Anterior cingulate cortex (tissue), 58 donors: ENCODE results near the gene DNMT1.

Source experiments
- DNase-seq, 58 donors: peaks; one replicate each; lab custom pipeline; 2025; lab: John Stamatoyannopoulos, UW

The DNMT1 gene

DNA sequence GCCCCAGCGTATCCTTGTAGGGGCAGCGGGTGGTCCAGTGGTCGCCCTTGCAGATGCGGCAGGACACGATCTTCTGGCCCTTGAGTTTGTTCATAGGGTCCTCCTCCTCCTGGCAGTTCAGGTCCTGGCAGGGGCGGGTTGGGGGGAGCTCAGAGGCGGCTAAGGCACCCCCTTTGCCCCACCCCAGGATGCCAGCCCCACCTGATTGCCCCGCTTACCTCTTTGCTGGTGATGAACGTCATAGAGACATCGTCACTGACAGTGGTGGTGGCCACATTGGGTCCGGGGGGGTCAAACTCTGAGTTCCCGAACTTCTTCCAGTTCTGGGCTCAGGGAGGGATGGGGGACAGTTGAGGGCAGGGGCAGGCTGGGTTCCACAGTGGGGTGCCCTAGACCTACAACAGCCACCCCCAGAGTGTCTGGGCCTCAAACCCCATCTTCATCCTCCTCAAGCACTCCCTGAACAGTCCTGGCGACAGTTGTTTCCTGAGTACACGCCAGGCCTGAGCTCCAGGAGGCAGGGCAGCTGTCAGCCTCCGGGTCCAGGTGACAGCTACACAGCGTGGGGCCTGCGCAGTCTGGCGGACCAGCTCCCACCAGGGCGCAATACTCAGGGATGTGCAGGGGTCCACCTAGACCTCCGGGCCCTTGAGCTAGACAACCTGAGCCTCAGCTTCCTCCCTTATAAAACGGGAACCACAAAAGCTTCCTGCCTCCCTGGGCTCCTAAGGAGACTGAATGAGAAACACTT lies 77.7 kb downstream of the DNMT1 start:
- no peak for DNase-seq

DNA sequence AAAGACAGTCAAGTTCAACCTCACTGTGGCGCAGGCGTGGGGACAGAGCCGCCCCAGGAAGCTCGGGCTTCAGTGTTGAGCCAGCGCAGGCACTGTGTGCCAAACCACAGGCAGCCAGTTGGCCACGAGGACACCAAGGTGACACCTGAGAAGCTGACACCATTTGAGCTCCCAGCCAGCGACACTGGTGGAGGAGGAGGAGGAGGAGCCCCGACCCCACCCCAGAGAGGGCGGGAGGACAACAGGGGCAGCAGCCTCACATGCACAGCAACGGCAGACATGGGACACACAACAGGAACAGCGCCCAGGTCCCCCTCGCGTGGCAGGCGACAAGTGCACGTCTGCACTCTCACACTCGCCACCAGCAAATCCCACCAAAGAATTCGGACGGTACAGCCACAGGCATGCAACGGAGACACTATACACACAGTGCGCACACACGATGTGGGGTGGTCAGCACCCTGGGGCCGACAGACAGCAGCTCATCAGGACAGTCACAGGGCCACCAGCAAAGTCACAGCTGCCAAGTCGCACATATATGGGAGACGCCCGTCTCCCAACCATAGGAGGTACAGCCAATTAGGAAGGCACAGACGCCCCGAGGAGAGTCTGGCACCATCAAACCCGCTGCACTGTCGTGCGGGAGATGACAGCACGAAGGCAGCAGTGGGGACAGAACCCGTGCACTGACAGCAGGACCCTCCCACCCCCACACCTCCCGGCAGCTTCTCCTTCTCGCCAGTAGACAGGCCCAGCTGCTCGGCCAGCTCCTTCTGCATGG lies 78.5 kb downstream of the DNMT1 start:
- no peak for DNase-seq

DNA sequence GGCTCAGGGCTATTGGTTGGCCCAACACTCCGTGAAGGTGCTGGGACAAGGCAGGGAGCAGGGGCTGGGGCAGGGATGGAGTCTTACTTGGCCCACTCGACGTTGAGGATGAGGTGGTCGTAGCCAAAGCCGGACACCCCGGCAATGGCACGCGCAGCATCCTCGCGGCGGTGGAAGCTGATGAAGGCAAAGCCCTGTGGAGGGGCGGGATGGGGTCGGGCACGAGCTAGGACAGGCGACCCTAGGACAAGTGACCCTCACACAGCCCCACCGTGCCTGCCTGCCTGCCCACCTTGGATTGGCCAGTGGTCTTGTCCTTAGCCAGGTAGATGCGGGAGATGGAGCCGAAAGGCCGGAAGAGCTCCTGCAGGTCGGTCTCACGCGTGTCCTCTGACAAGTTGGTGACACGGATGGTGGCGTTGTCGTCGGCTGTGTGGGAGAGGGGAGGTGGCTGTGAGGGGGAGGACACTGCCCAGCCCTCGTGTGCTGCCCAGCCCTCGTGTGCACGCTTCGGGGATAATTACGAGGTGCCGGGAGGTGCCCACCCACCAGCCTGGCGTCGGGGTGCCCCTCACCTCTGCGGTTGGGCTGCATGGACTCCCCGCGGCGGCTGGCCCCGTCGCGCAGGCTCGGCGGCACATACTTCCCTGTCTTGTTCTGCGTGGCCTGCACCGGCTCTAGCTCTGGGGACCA lies 79.2 kb downstream of the DNMT1 start:
- DNase-seq = no peak

DNA sequence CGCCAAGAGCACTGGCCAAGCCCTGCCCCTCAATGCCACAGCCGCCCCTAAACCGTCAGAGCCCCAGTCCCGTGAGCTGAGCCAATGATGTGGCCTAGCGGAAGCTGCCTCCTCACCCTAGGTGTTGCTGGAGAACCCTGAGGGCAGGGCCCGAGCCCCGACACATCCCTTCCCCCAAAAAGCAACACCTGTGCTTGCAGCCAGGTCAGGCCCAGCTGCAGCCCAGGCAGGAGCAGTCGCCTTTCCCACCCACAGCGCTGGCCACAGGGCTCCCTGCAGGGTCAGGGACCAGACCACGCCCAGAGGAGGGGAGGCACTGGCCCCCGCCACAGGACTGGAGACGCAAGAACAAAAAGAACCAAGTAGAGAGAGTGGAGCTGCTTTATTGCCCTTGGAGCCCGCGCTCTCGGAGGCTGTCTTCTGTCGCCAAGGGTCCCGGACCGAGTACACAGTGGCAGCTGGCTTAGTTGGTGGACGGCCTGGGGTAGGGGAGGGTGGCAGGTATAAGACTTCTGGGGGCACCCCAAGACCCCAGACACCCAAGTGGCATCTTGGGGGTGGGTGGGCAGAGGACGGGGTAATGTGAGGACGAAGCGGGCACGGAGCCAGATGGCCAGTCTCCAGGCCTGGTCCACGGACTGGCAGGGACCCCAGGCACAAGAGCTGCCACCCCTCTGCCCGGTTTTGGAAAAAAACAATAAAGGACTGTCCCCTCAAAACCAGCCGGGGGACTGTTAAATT lies 79.9 kb downstream of the DNMT1 start:
- peak in 1 of 58 donors; percentile 17 for DNase-seq

DNA sequence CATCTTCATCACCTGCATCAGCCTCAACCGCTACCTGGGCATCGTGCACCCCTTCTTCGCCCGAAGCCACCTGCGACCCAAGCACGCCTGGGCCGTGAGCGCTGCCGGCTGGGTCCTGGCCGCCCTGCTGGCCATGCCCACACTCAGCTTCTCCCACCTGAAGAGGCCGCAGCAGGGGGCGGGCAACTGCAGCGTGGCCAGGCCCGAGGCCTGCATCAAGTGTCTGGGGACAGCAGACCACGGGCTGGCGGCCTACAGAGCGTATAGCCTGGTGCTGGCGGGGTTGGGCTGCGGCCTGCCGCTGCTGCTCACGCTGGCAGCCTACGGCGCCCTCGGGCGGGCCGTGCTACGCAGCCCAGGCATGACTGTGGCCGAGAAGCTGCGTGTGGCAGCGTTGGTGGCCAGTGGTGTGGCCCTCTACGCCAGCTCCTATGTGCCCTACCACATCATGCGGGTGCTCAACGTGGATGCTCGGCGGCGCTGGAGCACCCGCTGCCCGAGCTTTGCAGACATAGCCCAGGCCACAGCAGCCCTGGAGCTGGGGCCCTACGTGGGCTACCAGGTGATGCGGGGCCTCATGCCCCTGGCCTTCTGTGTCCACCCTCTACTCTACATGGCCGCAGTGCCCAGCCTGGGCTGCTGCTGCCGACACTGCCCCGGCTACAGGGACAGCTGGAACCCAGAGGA lies 80.6 kb downstream of the DNMT1 start:
- DNase-seq = no peak

DNA sequence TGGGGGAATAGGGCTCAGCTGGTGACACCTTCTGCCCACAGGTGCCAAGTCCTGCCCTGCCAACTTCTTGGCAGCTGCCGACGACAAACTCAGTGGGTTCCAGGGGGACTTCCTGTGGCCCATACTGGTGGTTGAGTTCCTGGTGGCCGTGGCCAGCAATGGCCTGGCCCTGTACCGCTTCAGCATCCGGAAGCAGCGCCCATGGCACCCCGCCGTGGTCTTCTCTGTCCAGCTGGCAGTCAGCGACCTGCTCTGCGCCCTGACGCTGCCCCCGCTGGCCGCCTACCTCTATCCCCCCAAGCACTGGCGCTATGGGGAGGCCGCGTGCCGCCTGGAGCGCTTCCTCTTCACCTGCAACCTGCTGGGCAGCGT lies 81.2 kb downstream of the DNMT1 start:
- no peak for DNase-seq

DNA sequence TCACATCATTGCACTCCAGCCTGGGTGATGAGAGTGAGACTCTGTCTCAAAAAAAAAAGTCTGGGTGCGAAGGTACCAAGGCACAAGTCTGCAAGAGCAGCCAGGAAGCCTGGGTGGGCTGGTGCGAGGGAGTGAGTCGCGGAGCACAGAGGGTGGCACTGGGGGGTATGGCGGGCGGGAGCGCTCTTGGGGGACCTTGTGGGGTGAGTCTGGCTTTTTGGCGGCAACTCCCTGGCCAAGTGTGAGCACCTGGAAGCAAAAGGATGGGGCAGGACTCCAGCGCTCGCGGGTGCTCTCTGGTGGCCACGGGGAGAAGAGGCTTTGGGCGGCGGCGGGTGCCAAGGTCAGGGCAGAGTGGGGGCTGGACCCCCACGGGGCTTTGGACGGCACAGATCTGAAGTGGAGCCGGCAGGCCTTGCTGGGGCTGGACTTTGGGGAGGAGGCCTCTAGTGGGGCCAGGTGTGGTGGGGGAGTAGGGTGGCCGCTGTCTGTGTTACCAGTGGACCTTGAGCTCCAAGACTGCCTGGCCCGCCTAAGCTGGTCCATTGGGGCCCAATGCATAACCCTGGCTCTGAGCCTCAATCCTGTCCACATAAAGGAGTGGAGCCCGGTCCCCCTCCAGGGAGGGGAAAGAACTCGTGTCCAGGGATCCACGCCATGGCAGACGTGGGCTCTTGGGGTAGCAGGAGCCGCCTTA lies 81.7 kb downstream of the DNMT1 start:
- peak in 14 of 58 donors; percentile 4 to 28 (median 14) for DNase-seq

DNA sequence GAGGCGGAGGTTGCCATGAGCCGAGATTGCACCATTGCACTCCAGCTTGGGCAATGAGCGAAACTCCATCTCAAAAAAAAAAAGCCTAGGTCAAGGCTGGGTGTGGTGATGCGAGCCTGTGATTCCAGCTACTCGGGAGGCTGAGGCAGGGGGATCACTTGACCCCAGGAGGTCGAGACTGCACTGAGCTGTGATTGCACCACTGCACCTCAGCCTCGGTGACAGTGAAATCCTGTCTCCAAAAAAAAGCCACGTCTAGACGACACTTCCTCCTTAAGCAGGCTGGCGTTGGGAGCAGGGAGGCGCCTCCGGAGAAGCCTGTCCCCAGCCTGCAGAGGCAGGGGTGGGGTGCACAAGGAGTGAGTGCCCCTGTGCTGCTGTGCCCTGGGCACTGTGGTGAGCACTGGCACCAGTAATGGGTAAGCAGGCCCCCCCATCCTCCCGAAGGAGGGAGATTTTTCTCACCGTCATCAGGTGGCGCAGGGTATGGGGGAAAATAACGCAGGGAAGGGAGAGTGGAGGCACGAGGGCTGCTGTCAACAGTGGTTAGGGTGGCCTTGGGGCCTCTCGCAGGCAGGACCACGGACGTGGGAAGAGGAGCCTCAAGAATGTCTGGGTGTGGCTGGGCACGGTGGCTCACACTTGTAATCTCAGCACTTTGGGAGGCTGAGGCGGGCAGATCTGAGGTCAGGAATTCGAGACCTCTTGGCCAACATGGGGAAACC lies 82.6 kb downstream of the DNMT1 start:
- DNase-seq = peak in 1 of 58 donors; percentile 16

DNA sequence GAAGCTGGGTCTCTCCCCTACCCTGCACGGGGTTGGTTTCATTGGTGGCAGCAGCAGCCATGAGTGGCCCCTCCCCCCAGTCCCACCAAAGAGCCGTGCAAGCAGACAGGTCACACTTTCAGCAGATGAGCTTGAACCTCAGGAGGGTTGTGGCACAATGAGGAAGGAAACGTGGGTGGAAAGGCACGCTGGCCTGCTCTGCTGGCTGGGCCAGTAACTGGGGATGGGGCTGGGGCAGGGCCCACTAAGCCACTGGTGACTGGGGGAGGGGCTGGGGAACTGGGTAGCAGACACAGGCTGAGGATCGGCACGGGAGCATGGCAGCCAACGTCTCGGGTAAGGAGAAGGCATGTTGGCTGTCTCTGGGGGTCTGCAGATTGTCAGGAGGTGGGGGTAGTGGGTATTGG lies 83.3 kb downstream of the DNMT1 start, which contains the start of gene P2RY11:
P2RY11 (plus strand) TSS at position 289 of the 407 bp plus-strand sequence; CDS start at position 318, 29 bp downstream.
- DNase-seq = peak in 9 of 58 donors; percentile 7 to 33 (median 22)

DNA sequence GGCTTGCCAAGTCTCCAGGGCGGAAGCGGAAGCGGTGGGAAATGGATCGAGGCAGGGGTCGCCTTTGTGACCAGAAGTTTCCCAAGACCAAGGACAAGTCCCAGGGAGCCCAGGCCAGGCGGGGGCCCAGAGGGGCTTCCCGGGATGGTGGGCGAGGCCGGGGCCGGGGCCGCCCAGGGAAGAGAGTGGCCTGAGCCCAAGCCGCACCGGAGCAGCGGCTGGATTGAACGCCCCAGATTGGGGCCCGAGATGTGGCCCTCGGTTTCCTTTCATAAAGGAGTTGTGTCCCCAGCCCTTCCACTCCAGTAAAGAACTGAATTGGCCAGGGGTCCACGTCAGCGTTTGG lies 83.8 kb downstream of the DNMT1 start:
- DNase-seq = no peak

DNA sequence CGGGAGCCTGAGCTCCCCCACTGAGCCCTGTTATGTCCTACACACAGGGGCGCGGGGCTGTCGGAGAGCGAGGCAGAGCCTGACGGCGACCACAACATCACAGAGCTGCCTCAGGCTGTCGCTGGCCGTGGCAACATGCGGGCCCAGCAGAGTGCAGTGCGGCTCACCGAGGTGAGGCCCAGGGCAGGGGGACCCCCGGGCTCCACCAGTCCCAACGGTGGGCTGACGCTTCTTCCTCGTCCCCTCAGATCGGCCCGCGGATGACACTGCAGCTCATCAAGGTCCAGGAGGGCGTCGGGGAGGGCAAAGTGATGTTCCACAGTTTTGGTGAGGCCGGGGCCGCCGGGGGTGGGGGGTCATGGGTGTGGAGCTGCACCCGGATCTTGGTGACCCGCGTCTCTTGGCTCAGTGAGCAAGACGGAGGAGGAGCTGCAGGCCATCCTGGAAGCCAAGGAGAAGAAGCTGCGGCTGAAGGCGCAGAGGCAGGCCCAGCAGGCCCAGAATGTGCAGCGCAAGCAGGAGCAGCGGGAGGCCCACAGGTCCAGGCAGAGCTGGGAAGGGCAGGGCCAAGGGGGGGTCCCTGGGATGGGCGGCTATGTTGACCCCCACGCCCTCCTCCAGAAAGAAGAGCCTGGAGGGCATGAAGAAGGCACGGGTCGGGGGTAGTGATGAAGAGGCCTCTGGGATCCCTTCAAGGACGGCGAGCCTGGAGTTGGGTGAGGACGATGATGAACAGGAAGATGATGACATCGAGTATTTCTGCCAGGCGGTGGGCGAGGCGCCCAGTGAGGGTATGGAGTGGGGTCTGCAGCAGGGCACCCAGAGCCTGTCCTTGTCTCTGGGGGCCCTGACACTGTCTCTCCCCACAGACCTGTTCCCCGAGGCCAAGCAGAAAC lies 84.4 kb downstream of the DNMT1 start:
- DNase-seq = no peak

DNA sequence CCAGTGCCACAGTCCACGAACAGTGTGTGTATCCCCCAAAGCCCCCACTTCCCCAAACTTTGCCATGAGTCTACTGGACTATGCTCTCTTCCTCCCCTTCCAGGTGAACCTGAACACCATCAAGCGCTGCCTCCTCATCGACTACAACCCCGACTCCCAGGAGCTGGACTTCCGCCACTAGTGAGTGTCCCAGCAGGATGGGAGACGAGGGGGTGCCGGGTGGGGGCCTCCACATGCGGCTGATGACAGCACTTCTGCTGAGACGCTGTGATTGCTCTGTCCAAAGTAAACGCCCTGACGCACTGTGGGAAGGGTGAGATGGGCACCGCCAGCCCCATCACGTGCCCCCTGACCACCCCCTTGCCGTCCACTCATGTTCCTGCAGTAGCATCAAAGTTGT lies 85.2 kb downstream of the DNMT1 start:
- DNase-seq = no peak

DNA sequence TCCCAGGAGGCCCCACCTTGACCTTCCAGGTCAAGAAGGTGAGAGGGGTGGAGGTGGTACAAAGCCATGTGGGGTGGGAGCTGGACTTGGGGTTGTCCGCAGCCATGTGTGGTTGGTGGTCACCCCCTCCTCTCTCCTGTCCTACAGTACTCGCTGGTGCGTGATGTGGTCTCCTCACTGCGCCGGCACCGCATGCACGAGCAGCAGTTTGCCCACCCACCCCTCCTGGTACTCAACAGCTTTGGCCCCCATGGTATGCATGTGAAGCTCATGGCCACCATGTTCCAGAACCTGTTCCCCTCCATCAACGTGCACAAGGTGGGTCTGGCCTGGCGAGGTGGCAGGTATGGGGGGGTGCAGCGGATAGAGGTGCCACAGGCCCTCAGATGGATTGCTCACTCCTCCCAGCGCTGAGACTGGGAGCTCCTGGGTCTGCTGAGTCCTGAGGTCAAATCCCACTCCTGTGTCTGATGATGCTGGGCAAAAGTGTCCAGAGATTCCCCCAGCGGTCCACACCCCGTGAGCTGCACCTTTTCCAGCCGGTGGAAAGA lies 86.9 kb downstream of the DNMT1 start:
- DNase-seq = no peak

DNA sequence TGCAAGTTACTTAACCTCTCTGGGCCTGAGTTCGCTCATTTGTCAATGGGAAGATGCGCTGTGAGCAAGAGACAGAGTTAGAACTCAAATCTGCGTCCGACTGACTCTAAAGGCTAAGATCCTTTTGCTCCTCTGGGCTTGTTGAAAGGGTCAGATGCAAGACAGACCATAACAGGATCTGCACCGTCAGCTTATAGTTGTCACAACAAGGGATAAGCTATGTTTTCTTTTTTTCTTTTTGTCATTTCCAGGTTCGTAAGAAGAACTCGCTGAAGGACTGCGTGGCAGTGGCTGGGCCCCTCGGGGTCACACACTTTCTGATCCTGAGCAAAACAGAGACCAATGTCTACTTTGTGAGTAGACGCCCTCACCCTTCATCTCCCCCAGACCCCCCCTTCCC lies 87.5 kb downstream of the DNMT1 start:
- no peak for DNase-seq

DNA sequence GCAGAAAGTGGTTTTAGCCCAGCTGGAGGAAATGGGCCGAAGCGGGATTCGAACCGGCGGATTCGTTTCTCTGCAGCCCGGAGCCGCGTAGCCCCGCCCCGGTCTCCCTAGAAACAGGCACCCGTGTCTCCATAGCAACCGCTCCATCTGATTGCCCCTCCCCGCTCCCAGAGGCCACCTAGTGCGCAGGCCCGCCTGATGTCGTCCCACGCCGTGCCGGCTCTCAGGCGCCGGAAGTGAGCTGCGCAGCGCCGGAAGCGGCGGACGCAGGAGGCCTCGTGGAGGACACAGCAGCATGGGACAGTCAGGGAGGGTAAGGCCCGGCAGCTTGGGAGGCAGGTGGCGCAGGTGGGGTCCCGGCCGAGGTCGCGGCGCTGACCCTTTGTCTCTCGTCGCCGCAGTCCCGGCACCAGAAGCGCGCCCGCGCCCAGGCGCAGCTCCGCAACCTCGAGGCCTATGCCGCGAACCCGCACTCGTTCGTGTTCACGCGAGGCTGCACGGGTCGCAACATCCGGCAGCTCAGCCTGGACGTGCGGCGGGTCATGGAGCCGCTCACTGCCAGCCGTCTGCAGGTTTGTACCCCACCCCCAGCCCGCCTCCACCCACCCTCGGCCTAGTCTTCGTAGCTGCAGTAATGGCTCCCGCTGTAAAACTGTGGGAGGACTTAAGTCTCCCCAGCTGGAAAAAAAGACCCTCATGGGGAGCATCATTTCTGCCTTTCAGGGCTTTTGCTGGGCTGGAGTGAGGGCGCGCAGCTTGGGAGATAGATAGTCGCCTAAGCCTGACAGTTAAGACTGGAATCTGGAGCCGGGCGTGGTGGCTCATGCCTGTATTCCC lies 88.4 kb downstream of the DNMT1 start, which contains the start of gene PPAN:
PPAN (plus strand) TSS at position 263 of the 837 bp plus-strand sequence; CDS start at position 296, 33 bp downstream.
- DNase-seq = peak; percentile 55 to 98 (median 96)

DNA sequence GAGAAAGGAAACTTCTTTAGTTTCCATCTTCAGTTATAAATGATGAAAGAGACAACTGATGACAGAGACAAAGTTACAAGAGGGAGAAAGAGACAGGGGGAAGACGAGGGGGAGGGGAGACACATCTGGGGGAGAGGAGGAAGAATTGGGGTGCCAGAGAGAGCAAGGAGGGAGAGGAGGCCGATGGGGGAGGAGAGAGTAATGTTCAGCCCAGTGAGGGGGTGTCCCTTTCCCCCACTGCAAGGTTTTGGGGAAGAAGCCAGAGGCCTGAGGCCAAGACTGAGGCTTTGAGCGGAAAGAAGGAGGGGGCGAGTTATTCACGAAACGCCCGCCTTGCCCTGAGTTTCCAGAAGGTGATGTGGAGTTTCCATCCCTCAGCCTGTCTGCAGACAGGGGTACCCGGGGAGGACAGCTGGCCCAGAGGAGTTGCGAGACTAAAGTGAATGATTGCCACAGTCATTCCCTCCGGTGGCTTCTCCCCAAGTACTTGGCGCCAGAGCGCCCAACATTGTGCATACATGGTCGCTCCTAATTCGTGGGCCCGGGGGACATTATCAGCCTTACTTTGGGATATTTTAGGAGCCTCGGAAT lies 89.1 kb downstream of the DNMT1 start:
- DNase-seq = no peak
